Brain pericyte (primary cell): ENCODE results near the gene GPR42.

ENCODE experiments used
- DNase-seq: peaks from one replicate; pipeline ENCODE4 v3.0.0-alpha.2; 2012; ENCODE audit warnings: low read depth, low spot score

GPR42 gene

GRCh38 chr19:35370722-35371121, at the start of gene GPR42:
GPR42 (plus strand) TSS chr19:35371068; CDS start chr19:35371360, 292 bp downstream.
- DNase-seq, result no peak

- no peak for DNase-seq
Measured at GRCh38 chr19:35321291-35321690, 49.6 kb upstream of the GPR42 start.

GRCh38 chr19:35322014-35322413, 48.9 kb upstream of the GPR42 start:
- no peak for DNase-seq

- DNase-seq, result no peak
Measured at GRCh38 chr19:35327642-35328041, 43.2 kb upstream of the GPR42 start.

- DNase-seq, result no peak
Measured at GRCh38 chr19:35328851-35329285, 42.0 kb upstream of the GPR42 start, which contains the start of gene CD22. CD22 (plus strand) TSS chr19:35329187; CDS start chr19:35332041, 2,854 bp downstream.

- DNase-seq, result no peak
Measured at GRCh38 chr19:35329323-35329722, 41.5 kb upstream of the GPR42 start.

GRCh38 chr19:35330475-35330874, 40.4 kb upstream of the GPR42 start:
- no peak for DNase-seq

- no peak for DNase-seq
Measured at GRCh38 chr19:35331551-35332214, 39.2 kb upstream of the GPR42 start.

- no peak for DNase-seq
Measured at GRCh38 chr19:35332817-35333216, 38.1 kb upstream of the GPR42 start.

- DNase-seq, result no peak
Measured at GRCh38 chr19:35334144-35334753, 36.6 kb upstream of the GPR42 start.

- DNase-seq, result no peak
Measured at GRCh38 chr19:35336166-35336955, 34.5 kb upstream of the GPR42 start.

- no peak for DNase-seq
Measured at GRCh38 chr19:35337097-35337983, 33.5 kb upstream of the GPR42 start.

- no peak for DNase-seq
Measured at GRCh38 chr19:35337984-35338296, 32.9 kb upstream of the GPR42 start.

- DNase-seq, result no peak
Measured at GRCh38 chr19:35340431-35340830, 30.4 kb upstream of the GPR42 start.

- DNase-seq, result no peak
Measured at GRCh38 chr19:35341006-35341405, 29.9 kb upstream of the GPR42 start.

GRCh38 chr19:35341565-35342225, 29.2 kb upstream of the GPR42 start:
- no peak for DNase-seq

- no peak for DNase-seq
Measured at GRCh38 chr19:35342430-35342829, 28.4 kb upstream of the GPR42 start.

- no peak for DNase-seq
Measured at GRCh38 chr19:35344511-35345031, 26.3 kb upstream of the GPR42 start.

GRCh38 chr19:35345671-35346111, 25.2 kb upstream of the GPR42 start:
- no peak for DNase-seq

GRCh38 chr19:35346193-35347052, 24.4 kb upstream of the GPR42 start:
- no peak for DNase-seq
